GM21737 (cell line): ENCODE measurements around the gene TBL1X.

Source experiments
- ATAC-seq: cut with Tn5 transposase; IDR thresholded peaks from one replicate; pipeline ENCODE4 v1.9.1; 2021; ENCODE audit warnings: mild to moderate bottlenecking, moderate library complexity; ENCODE audit not compliant: unreplicated experiment

The TBL1X gene

DNA sequence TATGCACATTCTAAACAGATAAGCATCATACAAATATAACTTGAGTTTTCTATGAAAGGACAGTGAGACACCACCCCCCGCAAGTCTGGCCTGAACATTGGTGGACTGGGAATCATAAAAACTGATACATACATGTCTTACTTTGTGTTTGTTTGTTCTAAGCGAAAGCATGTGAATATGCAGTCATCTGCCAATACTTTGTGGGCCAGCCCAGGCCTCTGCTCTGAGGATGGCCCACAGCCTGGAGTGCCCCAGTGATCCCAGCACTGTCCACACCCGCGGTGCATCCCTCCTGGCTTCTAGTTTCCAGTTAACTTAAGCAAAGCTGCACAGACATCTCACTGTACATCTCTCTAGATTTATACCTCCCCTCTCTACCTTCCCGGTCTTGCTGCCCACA is 154.3 kb downstream of the TBL1X start:
- ATAC-seq = no peak

DNA sequence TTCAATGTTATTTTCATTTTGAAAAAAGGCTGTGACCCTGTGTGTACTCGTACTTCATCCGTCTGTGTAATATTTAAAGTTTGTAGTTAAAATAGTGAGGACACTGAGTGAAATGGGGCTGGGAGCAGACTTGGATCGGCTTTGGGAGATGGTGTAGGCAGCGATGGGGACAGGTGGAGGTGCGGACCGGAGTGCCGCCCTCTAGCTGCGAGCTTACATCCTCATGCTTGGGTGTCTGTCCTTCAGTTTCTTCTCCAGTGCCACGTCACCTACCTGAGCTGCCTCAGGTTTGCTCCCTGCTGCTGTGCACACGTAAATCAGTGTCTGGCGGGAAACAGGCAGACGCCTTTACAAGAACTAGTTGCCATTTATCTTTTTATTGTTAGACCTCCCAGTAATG is 154.7 kb downstream of the TBL1X start:
- ATAC-seq = no peak

DNA sequence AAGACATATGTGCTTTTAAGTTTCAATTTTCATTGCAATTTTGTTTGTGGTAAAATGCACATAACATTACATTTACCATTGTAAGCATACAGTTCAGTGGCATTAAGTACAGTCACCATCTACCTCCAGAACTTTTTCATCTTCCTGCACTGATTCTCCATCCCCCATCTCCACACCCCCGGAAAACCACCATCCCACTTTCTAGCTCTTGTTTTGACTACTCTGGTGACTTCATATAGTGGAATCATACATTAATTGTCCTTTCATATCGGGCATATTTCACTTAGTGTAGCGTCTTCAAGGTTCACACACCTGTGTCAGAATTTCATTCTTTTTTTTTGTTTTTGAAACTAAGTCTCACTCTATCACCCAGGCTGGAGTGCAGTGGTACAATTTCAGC is 157.3 kb downstream of the TBL1X start:
- ATAC-seq = no peak

DNA sequence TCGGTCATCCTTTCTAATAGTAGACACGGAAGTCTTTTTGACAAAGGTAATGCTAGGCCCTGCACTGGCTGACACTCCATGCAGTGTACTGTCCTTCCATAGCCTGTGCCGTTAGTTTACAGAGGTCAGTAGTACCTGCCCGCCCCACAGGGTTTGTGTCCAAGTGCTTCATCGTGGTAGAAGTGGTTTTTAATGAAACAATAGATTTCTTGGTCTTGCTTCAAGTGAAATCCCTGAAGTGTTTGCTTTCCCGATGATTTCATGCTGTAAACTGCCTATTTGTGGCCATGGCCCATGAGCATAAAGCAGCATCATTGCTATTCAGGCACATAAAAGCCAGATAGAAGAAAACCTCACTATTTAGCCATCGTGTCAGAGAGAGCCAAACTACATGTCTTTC is 161.5 kb downstream of the TBL1X start:
- ATAC-seq = no peak

DNA sequence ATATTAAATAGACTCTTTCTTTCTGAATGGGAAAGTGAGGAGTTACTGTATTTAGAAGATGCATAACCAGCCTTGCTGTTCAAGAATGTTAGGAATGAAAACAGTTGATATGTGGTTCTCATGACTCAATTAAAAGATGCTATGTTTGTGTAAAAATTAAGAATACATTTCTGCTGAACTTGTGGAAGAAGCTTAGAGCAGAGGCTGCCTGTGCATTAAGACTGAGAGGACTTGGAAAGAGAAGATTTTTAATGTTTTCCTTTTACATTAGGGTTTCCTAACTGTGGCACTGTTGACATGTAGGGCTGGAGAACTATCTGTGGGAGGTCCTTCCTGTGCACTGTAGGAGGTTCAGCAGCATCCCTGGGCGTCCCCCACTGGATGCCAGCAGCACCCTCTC is 163.1 kb downstream of the TBL1X start:
- no peak for ATAC-seq

DNA sequence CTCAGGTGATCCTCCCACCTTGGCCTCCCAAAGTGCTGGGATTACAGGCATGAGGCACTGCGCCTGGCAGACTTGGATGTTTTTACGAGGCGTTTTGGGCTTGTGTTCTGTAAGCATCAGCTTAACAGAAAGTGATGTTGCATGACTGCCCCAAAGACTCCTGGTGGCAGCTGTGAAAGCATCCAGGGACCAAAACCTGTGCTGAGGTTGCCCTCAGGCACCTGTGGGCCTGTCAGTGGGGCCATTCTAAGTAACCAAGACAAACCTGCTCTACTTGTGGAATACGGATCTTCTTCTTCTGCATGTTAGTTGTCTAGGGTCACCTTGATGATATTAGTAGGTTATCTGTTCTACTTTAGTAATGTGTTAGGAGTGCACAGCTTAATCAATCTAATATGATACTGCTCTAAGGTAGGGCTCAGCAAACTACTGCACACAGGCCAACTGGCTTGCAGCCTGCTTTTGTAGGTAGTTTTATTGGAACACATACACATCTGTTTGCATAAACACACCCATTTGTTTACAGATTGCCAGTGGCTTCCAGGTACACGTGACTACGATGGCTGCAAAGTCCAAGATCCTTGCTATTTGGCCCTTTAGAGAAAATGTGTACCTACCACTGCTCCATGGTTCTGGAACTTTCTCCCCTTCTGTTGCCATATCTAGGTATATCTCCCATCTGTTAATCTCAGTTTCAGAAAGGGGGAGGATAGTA is 164.1 kb downstream of the TBL1X start:
- no peak for ATAC-seq

DNA sequence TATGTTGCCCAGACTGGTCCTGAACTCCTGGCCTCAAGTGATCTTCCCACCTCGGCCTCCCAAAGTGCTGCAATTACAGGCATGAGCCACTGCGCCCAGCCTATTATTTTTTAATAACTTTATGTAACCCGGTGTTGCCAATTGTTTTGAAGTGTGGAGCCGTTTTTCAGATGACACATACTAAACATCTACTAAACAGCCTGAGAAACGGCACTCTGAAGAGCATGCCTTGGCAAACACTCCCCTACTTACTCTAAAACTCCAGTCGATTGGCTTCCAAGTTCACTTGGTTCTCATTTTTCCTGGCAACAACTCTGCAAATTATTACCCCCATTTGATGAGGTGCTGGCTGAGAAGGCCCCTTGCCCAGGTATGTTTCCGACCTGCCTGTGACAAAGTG is 169.7 kb downstream of the TBL1X start:
- ATAC-seq = no peak

DNA sequence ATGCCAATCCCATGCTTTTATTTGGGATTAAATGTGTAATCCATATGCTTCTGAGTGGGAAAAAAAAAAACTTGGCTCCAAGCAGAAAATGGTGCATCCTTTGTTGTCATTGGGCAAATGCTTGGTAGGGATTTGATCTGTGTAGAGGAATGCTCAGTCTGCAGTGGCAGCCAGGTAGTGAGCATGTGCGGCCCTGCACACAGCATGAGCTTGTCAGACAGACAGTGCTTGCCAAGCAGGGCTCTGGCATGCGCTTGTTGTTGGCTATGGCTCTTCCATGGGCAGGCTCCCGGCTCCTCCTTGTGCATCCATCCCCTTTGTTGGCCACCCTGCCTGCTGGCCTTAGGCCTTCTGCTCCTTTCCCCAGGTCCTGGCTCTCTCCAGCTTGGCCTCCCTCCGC is 170.5 kb downstream of the TBL1X start:
- ATAC-seq = no peak

DNA sequence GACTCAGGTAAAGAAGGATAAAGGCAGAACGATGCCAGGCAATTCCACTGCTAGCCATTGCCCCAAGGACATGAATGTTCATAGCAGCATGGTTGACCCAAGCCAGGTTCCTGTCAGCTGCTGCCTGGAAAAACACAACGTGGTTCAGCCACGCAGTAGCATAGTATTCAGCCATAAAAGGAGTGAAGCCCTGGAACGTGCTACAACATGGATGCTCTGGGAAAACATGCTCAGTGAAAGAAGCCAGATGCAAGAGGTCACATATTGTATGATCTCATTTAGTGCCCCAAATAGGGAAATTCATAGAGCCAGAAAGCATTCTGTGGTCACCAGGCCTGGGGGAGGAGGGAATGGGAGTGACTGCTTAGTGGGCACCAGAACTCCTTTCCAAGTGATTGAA is 170.9 kb downstream of the TBL1X start:
- no peak for ATAC-seq

DNA sequence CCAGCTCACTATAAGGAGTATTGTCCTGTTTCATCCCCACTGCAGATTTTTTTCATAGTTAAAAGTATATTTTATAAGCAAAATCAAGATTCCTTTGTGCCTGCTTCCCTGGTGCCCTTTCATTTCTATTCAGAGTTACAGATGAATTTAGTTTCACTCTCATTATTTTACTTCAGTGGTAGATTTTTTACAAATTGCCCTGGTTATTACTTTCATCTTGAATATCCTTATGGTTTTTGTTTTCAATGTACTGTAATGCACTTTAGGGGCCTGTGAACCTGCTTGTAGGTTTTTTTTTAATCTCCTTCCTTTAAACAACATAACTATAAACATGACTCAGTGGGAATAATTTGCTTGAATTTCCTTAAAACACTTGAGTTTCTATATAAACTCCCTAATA is 174.0 kb downstream of the TBL1X start:
- ATAC-seq = no peak

DNA sequence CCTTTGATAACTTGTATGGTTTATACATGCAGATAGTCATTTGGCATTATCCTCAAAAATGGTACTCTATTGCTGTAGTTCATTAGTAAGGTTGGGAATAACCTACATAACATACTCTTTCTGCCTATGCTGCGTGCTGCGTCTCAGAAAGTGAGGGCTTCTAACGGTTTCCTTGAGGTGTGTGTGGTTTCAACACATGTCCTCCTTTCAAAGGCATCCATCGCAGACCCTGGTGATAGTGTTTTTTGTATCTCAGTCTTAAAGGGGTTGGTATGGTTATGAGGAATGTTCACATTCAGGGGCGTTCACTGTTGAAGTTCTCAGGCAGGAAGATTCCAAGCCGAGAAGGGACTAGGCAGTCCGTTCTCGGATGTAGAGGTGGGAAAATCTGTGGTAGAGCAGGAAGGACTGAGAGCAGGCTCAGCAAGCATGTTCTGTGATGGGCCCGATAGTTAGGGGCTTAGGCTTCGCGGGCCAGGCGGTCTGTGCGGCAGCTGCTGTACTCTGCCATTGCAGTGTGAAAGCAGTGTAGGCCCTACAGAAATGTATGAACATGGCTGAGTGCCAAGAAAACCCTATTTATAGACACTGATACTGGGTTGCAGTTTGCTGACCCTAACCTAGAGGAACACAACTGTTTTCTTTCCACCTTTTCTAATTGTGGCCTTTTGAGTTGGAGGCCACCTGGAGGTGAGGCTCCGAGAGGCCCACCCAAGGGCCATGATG is 177.6 kb downstream of the TBL1X start:
- ATAC-seq = no peak

DNA sequence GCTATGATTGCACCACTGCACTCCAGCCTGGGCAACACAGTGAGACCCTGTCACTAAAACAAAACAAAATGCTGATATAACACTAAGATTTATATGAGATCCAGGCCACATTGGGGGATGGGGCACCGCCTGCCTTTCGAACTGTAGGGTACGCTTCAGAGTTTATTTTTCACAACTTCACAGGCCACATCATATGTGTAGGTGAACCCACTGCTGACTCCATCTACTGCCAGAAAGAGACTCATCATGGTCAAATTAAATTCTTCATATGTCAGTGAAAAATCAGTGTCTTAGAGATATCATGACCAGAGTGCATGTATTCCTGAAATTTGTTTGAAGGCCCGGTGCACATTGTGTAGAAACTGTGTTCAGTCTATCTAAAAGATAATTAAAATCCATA is 178.9 kb downstream of the TBL1X start:
- no peak for ATAC-seq

DNA sequence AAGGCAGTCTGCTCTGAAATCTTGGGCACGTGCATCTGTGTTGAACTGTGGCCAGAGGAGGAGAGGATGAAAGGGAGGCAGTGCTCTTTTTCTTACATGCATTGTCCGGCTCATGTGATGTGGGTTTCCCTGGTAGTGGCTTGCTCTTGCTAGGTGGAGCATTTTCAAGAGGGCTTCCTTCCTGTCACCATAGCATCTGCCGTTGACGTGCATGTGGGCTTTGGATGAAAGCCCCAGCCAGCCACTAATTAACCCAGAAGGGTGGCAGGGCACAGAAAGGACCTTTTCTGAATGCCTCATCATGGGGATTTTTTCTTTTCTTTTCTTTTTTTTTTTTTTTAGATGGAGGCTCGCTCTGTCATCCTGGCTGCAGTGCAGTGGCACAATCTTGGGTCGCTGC is 179.5 kb downstream of the TBL1X start:
- ATAC-seq = peak; percentile 94

DNA sequence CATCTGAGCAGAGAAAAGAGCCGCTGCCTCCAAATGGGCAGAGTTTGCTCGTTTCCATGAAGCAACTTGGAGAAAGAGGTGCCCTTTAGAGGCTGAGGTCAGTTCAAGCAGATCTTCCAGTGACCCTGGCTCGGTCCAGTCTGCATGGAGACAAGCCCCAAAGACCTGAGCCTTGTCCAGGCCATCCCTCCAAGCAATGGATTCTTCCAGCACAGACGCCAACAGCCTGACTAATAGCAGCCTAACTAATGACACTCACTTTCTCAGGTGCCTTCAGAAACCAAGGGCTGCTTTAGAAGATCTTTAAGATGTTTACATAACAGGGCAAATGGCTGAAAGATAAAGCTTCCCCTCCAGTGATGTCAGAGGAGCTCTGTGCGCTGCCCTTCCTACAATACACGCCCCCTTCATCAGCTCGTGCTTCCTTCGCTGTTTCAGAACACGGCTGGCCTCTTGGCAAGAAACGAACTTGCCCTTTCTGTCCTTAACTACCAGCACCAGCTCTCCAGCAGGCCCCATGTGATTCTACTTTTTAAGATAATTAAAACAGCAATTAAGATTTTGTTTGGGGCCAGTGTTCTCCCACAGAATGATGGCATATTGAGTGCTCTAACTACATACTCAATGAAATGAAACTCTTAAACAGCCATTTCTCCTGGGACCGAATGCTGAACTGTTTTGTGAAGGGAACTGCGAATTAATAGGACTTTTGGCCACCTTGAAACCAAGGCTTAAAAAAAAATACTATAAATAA is 181.8 kb downstream of the TBL1X start:
- no peak for ATAC-seq

DNA sequence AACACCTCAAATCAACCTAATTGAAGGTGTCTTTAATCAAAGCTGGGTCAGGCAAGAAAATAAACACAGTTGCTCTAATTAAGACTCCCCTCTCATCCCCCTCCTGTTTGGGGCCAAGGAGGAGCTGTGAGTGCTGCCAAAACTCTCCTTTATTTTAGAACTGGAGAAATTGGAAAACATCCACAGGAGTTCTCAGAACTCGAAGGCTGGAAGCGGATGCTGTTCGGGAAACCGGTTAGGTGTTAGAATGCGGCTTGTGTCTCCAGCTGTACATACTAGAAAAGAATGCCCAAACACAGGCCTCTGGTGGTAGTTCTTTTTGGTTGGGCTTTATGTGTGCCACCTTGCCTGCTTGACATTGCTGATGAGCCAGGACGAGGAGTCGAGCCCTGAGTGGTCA is 182.6 kb downstream of the TBL1X start:
- ATAC-seq = no peak

DNA sequence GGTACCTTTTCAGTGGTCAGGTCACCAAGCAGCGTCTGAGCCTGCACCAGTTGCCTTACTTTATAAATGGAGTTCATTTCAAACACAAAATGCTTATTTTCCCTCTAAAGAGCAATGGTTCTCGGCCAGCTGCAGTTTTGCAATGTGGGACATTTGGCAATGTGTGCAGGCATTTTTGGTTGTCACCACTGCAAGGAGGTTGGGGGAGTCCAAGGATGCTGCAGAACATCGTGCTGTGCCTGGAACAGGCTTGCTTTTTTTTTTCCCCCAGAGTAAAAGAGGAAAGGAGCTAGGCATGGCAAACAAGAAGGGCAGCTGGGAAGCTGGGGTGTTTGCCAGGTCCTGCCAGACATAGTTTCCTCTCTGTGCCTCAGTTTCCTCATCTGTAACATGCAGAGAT is 185.2 kb downstream of the TBL1X start:
- ATAC-seq = no peak

DNA sequence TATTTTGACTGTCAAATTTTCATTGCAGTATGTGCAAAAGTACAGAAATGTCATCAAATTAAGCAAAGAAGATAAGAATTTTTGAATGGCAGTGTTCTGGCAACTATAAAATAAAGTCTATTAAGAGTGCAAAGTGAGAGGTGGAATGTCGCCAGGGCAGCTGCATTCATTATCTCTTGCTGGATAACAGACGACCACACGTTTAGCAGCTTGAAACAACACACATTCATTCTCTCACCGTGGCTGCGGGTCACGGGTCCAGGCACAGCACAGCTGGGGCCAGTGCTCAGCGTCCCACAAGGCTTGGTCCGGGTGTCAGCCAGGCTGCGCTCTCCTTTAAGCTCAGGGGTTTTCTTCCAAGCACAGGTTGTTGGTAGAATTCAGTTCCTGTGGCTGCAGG is 186.9 kb downstream of the TBL1X start:
- no peak for ATAC-seq

DNA sequence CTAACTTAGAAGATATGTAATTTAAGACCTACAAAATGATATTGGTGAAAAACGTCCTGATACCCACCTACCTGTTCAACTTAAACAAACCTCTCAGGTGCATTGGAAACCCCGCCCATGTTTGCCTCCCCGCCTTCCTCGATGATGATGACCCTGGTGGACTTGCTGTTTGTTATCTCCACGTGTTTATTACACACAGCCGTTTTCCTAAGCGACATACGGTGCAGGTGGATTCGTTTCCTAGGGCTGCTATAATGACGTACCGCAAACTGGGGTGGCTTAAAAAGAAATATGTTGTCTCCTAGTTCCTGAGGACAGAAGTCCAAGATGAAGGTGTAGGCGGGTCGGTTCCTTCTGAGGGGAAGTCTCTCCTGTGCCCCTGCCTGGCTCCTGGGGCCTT is 190.1 kb downstream of the TBL1X start:
- no peak for ATAC-seq

DNA sequence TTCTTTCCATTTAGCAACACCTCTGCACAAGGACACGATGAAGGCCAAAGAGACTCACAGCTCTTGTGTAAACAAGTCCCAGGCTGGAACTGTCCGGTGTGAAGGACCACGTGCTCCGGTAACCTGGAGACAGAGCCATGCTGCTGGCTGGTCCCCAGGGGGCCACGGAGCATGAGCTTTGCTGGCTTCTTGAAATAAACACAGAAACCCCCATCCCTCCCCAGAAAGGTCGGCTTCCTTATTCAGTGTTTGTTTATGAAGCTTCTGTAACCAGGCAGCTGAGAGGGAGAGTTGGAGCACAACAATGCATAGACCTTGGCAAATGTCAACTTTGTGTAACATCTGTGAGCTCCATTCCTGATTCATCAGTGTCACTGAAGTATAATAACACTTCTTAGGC is 191.4 kb downstream of the TBL1X start:
- no peak for ATAC-seq

DNA sequence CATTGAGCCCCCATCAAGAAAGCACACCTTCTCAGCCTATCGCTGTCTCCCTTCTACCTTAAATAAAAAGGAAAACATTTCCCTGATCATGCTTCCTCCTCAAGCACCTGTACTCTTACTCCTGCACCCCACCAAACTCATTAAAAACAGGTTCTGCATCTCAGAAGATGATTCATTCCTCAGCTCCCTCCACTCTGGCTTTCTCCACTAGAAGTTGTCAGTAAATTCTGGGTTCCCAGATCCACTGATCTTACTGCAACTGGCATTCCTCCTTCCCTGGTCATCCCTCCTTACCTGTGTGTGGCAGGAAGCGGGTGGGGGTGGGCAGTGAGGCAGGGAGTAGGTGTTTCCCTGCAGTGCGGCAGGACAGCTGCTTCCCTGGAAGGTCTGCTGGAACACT is 192.0 kb downstream of the TBL1X start:
- ATAC-seq = no peak

DNA sequence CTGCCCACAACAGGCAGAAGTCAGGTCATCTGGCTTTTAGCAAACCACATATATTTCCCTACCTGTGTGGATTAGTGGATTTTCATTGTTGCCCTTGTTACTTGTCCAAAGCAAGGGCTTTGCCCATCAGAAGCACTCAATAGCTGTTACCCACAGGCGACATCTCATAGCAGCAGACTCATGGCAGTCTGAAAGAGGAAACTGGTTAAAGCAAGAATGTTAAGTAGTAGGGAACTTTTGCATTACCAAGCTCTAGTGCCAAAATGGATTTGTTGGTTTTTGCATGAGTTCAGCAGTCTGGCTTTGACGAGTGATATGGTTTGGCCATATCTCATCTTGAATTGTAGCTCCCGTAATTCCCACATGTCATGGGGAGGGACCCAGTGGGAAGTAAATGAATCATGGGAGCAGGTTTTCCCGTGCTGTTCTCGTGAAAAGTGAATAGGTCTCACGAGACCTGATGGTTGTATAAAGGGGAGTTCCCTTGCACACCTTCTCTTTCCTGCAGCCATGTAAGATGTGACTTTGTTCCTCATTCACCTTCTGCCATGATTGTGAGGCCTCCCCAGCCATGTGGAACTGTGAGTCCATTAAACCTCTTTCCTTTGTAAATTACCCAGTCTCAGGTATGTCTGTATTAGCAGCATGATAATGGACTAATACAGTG is 192.9 kb downstream of the TBL1X start:
- no peak for ATAC-seq

DNA sequence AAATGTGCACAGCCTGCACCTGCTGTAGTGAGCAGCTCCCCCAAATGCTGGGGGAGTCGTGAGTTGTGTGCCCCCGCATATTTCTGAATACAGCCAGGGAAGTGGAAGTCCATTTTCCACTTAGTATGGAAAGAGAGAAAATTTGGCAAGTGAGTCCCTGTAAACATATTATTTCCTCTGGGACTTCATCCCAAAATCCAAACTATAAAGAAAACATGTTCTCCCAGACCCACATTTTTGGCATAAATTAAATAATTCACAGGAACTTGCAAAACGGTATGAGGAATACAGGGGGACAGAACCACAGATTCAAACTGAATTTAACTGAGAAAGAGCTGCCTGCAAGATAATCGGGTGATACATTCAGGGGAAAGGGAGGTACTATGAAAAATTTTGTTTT is 193.6 kb downstream of the TBL1X start:
- no peak for ATAC-seq
